Lower lobe of right lung (tissue), 2 donors: Measurements from ENCODE around the gene ABLIM1. TPM values are rescaled to one million over a fixed set of nuclear protein-coding genes. Genes with fewer than 3 reads are reported as not detected.

ENCODE experiments used
- ATAC-seq, 2 donors: fragments of 200-7000 bp; cut with Tn5 transposase; one replicate each; pipeline ENCODE4 v1.9.1; 2020 to 2022; ENCODE audit warnings: mild to moderate bottlenecking in 2 of 2, moderate library complexity in 2 of 2
- DNase-seq: peaks from one replicate; pipeline ENCODE4 v3.0.0-alpha.2; 2020
- H3K27ac ChIP-seq: fragments of 200-600 bp; one replicate; pipeline ENCODE4 v1.8.0; 2022
- H3K27me3 ChIP-seq: fragments of 200-600 bp; one replicate; pipeline ENCODE4 v1.8.0; 2022; ENCODE audit warnings: low read depth
- H3K36me3 ChIP-seq: fragments of 200-600 bp; one replicate; pipeline ENCODE4 v1.8.0; 2022; ENCODE audit warnings: mild to moderate bottlenecking
- H3K4me1 ChIP-seq: fragments of 200-600 bp; one replicate; pipeline ENCODE4 v1.8.0; 2022
- H3K4me3 ChIP-seq: fragments of 200-600 bp; one replicate; pipeline ENCODE4 v1.8.0; 2022; ENCODE audit warnings: mild to moderate bottlenecking
- H3K9me3 ChIP-seq: fragments of 200-600 bp; one replicate; pipeline ENCODE4 v1.8.0; 2022
- CTCF ChIP-seq: fragments of 200-600 bp; IDR thresholded peaks from one replicate; pipeline ENCODE4 v1.8.0; 2022; ENCODE audit warnings: antibody characterized with exemption, mild to moderate bottlenecking
- intact Hi-C: fragments of 100-400 bp; cut with DNase I; formaldehyde crosslinking; loops from one replicate; pipeline ENCODE4 v1.11.0; 2022
- total RNA-seq: library from RNA; stranded (reverse); fragmentation: NEBNext Ultra II Directional; extraction: Animal tissue kit (Norgen Biotek cat#: 25700); gene quantifications from one replicate; pipeline ENCODE4 v1.2.1, GENCODE V29; 2021
- donor health status: DM: no; HTN: yes; CAD: no; lungs with severe emphysema.

The ABLIM1 gene
- total RNA-seq, 1 donor from 2014 or later: 106 TPM

- DNase-seq (no peak), ATAC-seq (no peak)
- Histone ChIP-seq H3K4me3 (no peak overlapping the region), H3K9me3 (no peaks in the 10 kb centered on the region), H3K27ac (no peak overlapping the region), H3K36me3 (no peaks in the 10 kb centered on the region), H3K27me3 (no peaks in the 10 kb centered on the region), H3K4me1 (no peaks in the 10 kb centered on the region)
- TF ChIP-seq CTCF: no peak
- intact Hi-C loops: no loop called here
Observed at GRCh38 chr10:114386452-114386851, 271.6 kb downstream of the ABLIM1 start.

- Histone ChIP-seq H3K36me3 (no peaks in the 10 kb centered on the region), H3K27ac (no peak overlapping the region), H3K4me3 (no peak overlapping the region), H3K4me1 (no peaks in the 10 kb centered on the region), H3K27me3 (no peaks in the 10 kb centered on the region), H3K9me3 (no peaks in the 10 kb centered on the region)
- no peak for DNase-seq
- intact Hi-C loops: no loop called here
- no peak for TF ChIP-seq CTCF
- no peak for ATAC-seq
Observed at GRCh38 chr10:114385557-114385956, 272.5 kb downstream of the ABLIM1 start.

- peak in 1 of 2 donors; percentile 38 for ATAC-seq
- no peak for DNase-seq
- Histone ChIP-seq H3K4me1 (no peaks in the 10 kb centered on the region), H3K36me3 (no peaks in the 10 kb centered on the region), H3K27me3 (no peaks in the 10 kb centered on the region), H3K4me3 (no peak overlapping the region), H3K9me3 (no peaks in the 10 kb centered on the region), H3K27ac (no peak overlapping the region)
- TF ChIP-seq CTCF: no peak
- intact Hi-C loops: no loop called here
Observed at GRCh38 chr10:114384601-114385000, 273.5 kb downstream of the ABLIM1 start.

- no peak for ATAC-seq
- TF ChIP-seq CTCF: no peak
- no peaks in the 10 kb centered on the region for H3K4me1 ChIP-seq
- no peak overlapping the region for H3K27ac ChIP-seq
- no peaks in the 10 kb centered on the region for H3K9me3 ChIP-seq
- no peak for DNase-seq
- no peaks in the 10 kb centered on the region for H3K36me3 ChIP-seq
- H3K27me3 ChIP-seq: no peaks in the 10 kb centered on the region
- H3K4me3 ChIP-seq: no peak overlapping the region
- intact Hi-C loops: no loop called here
Observed at GRCh38 chr10:114384181-114384580, 273.9 kb downstream of the ABLIM1 start.

Other genes starting within 250 kb of the ABLIM1 start
- gene FHIP2A, start 163.5 kb upstream of the ABLIM1 start, total RNA-seq: 23.6 TPM